GM12891 (cell line): ENCODE measurements around the gene IGFALS.

Experiments used
- PAX5 ChIP-seq: IDR thresholded peaks from 2 replicates; pipeline ENCODE4 v1.6.1; 2011; ENCODE audit warnings: low read length, moderate library complexity, mild to moderate bottlenecking; ENCODE audit not compliant: insufficient read depth, severe bottlenecking
- POLR2A ChIP-seq: IDR thresholded peaks from 2 replicates; pipeline ENCODE4 v1.6.1; 2011; ENCODE audit warnings: low read depth, low read length, control low read depth
- POLR2AphosphoS5 ChIP-seq: IDR thresholded peaks from 2 replicates; pipeline ENCODE4 v1.6.1; 2011; ENCODE audit warnings: low read depth, low read length, control low read depth
- POU2F2 ChIP-seq: IDR thresholded peaks from 2 replicates; pipeline ENCODE4 v1.6.1; 2011; ENCODE audit warnings: low read depth, mild to moderate bottlenecking, control low read depth, low read length, moderate library complexity
- SPI1 ChIP-seq: IDR thresholded peaks from 2 replicates; pipeline ENCODE4 v1.6.1; 2011; ENCODE audit warnings: low read depth, low read length, control low read depth
- TAF1 ChIP-seq: IDR thresholded peaks from 2 replicates; pipeline ENCODE4 v1.6.1; 2011; ENCODE audit warnings: low read depth, low read length, control low read depth

- TF ChIP-seq POLR2AphosphoS5, result no peak
- TF ChIP-seq POLR2A, result no peak
- no peak for TF ChIP-seq POU2F2
- no peak for TF ChIP-seq TAF1
- no peak for TF ChIP-seq PAX5
- TF ChIP-seq SPI1, result no peak
These were observed 18.3 kb downstream of the IGFALS start for GRCh38 chr16:1775006-1775845.
